Ectodermal cell (in vitro differentiated cells): ENCODE results near the gene CDH7. TPM values are rescaled to one million over a fixed set of nuclear protein-coding genes. Genes with fewer than 3 reads are reported as not detected.

Source experiments
- H3K27ac ChIP-seq: 2 replicates; pipeline ENCODE4 v1.7.0; 2013; ENCODE audit warnings: mild to moderate bottlenecking, low read depth, low read length; ENCODE audit not compliant: insufficient read depth, poor library complexity, severe bottlenecking
- H3K27me3 ChIP-seq: 2 replicates; pipeline ENCODE4 v1.7.0; 2013; ENCODE audit warnings: mild to moderate bottlenecking, low read length; ENCODE audit not compliant: insufficient read depth, control insufficient read depth, poor library complexity, severe bottlenecking
- H3K36me3 ChIP-seq: one replicate; pipeline ENCODE4 v1.7.0; 2013; ENCODE audit warnings: low read length; ENCODE audit not compliant: control insufficient read depth, insufficient read depth
- H3K4me1 ChIP-seq: one replicate; pipeline ENCODE4 v1.7.0; 2013; ENCODE audit warnings: low read length; ENCODE audit not compliant: control insufficient read depth, insufficient read depth
- H3K4me3 ChIP-seq: 2 replicates; pipeline ENCODE4 v1.7.0; 2013; ENCODE audit warnings: low read depth, low read length, control low read depth; ENCODE audit not compliant: insufficient read depth
- H3K9me3 ChIP-seq: 2 replicates; pipeline ENCODE4 v1.7.0; 2013; ENCODE audit warnings: mild to moderate bottlenecking, low read length, moderate library complexity; ENCODE audit not compliant: control insufficient read depth
- WGBS, 2 experiments: methylation state at CpG; one replicate each; pipeline ENCODE4 v1.1.7; 2013; ENCODE audit warnings: missing lambda C conversion rate in 2 of 2; 5-methylcytosine and 5-hydroxymethylcytosine counted together
- polyA plus RNA-seq, 4 experiments: library from polyadenylated mRNA; stranded (reverse); fragments of 50-300 nt; gene quantifications; one replicate each; pipeline ENCODE4 v1.2.3, GENCODE V29; 2013

CDH7 gene, protein sequence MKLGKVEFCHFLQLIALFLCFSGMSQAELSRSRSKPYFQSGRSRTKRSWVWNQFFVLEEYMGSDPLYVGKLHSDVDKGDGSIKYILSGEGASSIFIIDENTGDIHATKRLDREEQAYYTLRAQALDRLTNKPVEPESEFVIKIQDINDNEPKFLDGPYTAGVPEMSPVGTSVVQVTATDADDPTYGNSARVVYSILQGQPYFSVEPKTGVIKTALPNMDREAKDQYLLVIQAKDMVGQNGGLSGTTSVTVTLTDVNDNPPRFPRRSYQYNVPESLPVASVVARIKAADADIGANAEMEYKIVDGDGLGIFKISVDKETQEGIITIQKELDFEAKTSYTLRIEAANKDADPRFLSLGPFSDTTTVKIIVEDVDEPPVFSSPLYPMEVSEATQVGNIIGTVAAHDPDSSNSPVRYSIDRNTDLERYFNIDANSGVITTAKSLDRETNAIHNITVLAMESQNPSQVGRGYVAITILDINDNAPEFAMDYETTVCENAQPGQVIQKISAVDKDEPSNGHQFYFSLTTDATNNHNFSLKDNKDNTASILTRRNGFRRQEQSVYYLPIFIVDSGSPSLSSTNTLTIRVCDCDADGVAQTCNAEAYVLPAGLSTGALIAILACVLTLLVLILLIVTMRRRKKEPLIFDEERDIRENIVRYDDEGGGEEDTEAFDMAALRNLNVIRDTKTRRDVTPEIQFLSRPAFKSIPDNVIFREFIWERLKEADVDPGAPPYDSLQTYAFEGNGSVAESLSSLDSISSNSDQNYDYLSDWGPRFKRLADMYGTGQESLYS
- 2.8 TPM for polyA plus RNA-seq (2013, experiment 1 of 4)
- polyA plus RNA-seq (2013, experiment 2 of 4): 2.6 TPM
- 3.9 TPM for polyA plus RNA-seq (2013, experiment 3 of 4)
- polyA plus RNA-seq (2013, experiment 4 of 4): 3.6 TPM

DNA sequence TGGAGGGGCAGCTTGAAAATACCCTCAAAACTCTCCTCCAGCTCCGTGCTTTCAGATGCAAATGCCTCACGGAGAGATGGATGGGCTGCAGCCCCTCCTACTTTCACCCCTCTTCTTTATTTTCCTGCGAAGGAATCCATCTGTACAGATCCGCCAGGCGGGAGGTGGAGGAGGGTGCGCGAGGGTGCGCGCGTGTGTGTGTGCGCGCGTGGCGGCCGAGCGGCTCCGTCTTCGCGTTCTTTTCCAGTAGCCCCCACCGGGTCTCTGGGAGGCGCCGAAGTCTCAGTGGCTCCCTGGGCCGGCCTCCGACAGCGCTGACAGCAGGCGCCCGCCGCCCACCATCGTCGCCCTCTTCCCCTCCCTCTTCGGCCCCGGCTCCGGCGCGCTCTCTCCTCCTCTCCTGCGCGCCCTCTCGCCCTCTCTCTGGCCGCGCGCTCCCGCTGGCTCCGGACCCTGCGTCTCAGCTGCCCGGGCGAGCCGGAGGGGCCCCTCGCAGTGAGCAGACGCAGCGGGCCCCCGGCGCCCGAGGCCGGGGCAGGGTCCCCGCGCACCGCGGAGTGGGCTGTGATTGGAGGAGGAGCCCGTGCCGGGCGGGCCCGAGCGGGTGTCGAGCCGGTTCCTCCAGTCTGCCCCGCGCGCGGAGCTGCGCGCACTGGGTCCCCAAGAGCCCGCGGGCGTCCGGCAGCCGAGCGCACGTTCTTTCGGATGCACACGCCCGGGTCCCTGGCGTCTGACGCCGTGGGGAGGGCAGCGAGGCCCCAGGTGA lies at the start of gene CDH7:
TSS of gene CDH7 (plus strand) at position 624 of the 766 bp plus-strand sequence. CDS start 11,831 bp downstream, outside the sequence.
- peaks cover 29% of the 10 kb centered on the region for H3K27me3 ChIP-seq
- no peak within 1 kb of the TSS for H3K27ac ChIP-seq
- WGBS, 2 experiments: 0% methylated on average over 85 of the region's 85 CpGs
- H3K9me3 ChIP-seq: no peaks in the 10 kb centered on the region
- no peaks in the 10 kb centered on the region for H3K36me3 ChIP-seq
- peak within 1 kb of the TSS; percentile 80 for H3K4me3 ChIP-seq
- peaks cover 5% of the 10 kb centered on the region for H3K4me1 ChIP-seq

DNA sequence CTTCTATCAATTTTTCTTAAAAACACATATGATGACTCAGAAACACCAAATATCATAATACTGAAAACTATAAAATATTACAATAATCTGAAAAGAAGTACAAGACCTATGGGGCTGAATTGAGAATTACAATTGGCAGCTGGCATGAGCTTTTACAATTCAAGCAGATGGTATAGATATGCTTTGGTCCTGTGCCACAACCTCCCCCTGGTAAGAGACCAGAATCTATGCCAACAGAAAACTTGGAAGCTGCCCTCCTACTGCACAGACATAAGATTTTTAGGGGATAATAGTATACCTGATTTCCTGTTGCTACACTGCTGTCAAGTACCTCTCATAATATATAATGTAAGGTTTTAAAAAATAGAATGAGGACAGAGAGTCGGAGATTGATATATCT lies 46.8 kb upstream of the CDH7 start:
- H3K27me3 ChIP-seq: no peaks in the 10 kb centered on the region
- no peak overlapping the region for H3K27ac ChIP-seq
- no peak overlapping the region for H3K4me3 ChIP-seq
- H3K9me3 ChIP-seq: no peaks in the 10 kb centered on the region
- no peaks in the 10 kb centered on the region for H3K36me3 ChIP-seq
- WGBS, 2 experiments: no CpG with 5 or more reads among the region's 1 CpG
- H3K4me1 ChIP-seq: no peaks in the 10 kb centered on the region

DNA sequence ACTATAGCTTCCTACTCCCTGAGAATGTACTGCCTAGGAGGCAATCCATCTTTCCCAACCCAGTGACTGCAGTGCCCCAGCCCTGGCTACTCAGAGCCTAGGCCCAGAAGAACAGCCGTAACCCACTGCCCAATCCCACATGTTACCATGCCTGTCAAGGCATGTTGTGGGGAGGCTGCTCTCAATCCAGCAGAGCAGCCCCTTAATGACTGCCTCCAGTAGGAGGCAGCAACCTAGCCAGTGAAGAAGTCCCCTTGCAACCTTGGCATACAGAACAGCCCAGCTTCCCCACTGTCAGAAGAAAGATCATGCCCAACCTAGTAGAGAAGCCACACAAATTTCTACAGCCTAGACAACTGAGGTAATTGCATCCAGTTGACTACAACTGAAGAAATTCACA lies 44.2 kb upstream of the CDH7 start:
- no peaks in the 10 kb centered on the region for H3K36me3 ChIP-seq
- no peak overlapping the region for H3K27ac ChIP-seq
- H3K27me3 ChIP-seq: no peaks in the 10 kb centered on the region
- H3K4me1 ChIP-seq: no peaks in the 10 kb centered on the region
- H3K9me3 ChIP-seq: no peaks in the 10 kb centered on the region
- H3K4me3 ChIP-seq: no peak overlapping the region
- 91 to 97% methylated on average over 1 of the region's 1 CpG for WGBS, 2 experiments

DNA sequence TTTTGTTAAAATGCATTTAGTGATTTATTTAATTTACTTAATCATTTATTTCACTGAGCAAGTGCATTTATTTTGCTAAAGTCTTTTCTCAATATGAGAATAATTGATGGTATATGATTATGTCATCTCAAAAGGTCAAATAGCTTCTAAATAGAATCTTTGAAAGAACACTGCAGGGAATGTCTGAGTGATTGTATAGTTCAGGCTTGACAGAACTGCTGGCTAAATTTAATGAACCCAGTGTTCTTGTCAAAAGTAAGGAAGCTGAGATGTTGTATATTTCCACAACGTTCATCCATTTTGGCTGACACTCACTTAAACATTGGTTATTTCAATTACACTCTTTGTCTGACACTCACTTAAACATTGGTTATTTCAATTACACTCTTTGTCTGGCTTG lies 39.3 kb upstream of the CDH7 start:
- H3K4me1 ChIP-seq: no peaks in the 10 kb centered on the region
- H3K36me3 ChIP-seq: no peaks in the 10 kb centered on the region
- no peaks in the 10 kb centered on the region for H3K27me3 ChIP-seq
- no peak overlapping the region for H3K4me3 ChIP-seq
- no peak overlapping the region for H3K27ac ChIP-seq
- 67 to 85% methylated on average over 1 of the region's 1 CpG for WGBS, 2 experiments
- H3K9me3 ChIP-seq: no peaks in the 10 kb centered on the region

DNA sequence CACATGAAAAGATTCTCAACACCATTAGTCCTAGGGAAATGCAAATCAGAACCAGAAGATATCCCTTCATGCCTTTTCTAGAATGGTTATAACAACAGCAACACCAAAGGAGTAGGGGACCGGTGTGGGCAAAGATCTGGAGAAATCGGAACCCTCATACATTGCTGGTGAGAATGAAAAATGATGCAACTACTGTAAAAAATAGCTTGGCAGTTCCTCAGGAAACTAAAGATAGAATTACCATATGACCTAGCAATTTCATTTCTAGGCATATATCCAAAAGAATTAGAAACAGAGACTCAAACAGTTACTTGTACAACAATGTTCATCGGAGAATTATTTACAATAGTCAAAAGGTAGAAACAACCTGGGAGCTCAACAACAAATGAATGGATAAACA lies 29.2 kb upstream of the CDH7 start:
- Histone ChIP-seq H3K27ac (no peak overlapping the region), H3K4me3 (no peak overlapping the region), H3K27me3 (no peaks in the 10 kb centered on the region), H3K4me1 (no peaks in the 10 kb centered on the region), H3K9me3 (no peaks in the 10 kb centered on the region), H3K36me3 (no peaks in the 10 kb centered on the region)
- WGBS, 2 experiments: 100% methylated on average over 1 to 3 of the region's 3 CpGs

DNA sequence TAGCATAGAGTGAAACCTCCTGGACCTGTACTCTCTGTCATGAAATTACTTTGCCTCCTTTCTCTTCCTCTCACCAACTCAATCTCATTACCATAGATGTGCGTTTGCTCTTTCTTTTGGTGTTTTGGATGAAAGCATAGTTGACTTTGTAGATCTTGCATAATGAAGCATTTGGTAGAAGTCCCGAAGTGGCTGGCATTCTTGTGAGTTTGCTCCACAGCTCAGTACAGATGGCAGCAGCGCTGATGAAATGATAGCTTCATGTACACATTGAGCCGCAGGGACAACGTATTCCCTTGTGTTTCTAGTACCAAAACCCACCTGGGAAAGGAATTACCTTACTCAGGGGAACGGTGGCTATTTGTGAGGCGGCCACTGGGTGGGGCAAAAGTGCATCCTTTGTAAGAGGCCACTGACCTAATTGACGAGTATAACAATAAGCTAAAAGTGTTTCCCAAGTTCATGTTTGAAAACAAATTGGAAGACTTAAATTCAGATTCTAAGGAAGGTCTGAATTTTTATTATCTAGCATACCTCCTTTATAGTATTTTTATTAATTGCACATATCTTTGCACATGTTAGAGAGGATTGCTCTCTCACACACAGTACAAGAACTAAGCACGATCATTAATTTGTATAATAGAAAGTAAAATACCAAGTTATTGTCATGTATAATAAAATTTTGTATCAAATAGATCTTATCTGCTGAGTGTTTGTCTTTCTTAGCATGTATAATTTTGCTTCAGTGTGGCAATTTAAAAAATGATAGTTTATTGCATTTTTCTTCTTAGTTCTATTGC lies 25.4 kb upstream of the CDH7 start:
- H3K36me3 ChIP-seq: no peaks in the 10 kb centered on the region
- H3K9me3 ChIP-seq: no peaks in the 10 kb centered on the region
- no peak overlapping the region for H3K4me3 ChIP-seq
- 30 to 38% methylated on average over 7 to 8 of the region's 9 CpGs for WGBS, 2 experiments
- H3K27me3 ChIP-seq: no peaks in the 10 kb centered on the region
- H3K27ac ChIP-seq: no peak overlapping the region
- H3K4me1 ChIP-seq: no peaks in the 10 kb centered on the region

DNA sequence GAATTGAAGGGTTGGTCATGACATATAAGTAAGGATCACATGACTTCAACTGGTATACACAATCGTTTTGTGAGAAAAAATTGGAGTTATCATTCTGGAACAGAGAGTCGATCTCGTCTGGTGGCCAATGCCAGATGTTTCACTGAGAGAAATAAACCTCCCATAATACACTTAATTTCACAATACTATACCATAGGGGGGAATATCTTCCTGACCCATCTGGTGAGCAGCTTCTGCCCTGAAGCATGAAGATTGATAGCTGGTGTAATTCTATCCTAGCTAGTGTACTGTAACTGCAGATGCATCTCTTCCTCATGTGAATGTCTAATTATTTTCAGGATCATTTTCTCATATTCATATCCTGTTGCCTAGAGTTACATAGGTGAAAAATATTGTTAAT lies 15.7 kb upstream of the CDH7 start:
- no peaks in the 10 kb centered on the region for H3K36me3 ChIP-seq
- no peaks in the 10 kb centered on the region for H3K9me3 ChIP-seq
- no peaks in the 10 kb centered on the region for H3K27me3 ChIP-seq
- H3K4me1 ChIP-seq: peaks cover 3% of the 10 kb centered on the region
- no peak overlapping the region for H3K4me3 ChIP-seq
- H3K27ac ChIP-seq: no peak overlapping the region
- 96 to 98% methylated on average over 3 of the region's 3 CpGs for WGBS, 2 experiments

DNA sequence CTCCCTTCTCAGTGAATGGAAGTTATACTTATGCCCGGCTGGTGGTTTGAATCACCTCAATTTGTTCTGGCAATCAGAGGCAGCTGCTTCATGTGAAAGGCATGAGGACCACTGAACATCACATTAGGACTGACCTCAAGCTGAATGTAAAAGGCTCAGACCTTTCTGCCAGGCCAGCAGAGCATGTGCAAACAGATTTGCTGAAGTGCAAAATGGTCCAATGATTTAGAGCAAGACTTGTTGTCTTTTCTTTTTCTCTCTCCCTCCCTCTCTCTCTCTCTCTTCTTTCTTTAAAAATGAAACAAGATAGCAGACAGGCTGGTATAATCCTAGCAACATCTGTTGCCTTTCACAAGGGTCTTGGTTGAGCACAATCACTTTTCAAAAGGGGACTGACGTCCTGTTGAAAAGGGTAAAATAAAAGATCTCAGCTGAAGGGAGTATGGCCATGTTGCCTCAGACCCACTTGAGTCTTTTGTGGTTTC lies 13.3 kb upstream of the CDH7 start:
- 48% methylated on average over 2 of the region's 2 CpGs for WGBS, 2 experiments

DNA sequence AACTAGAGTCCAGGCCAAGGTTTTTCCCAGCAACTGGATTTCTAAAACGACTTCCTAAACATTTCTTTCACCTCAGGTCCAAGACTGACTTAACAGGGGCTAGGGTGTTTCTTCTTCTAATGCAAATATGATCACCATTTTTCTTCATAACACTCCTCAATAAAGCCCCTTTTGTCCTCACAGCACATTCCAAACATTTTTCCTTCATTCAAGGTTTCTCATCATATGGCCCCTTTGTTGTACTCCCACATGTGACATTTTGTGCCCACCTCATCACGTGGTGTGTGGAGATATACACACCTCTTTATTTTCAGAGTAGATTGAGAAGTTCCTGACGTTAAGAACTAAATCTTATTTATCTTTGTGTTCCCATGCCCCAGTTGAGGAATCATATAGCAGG lies 3.9 kb upstream of the CDH7 start:
- Histone ChIP-seq H3K4me1 (no peaks in the 10 kb centered on the region), H3K36me3 (no peaks in the 10 kb centered on the region), H3K27me3 (peaks cover 17% of the 10 kb centered on the region), H3K4me3 (no peak overlapping the region), H3K9me3 (no peaks in the 10 kb centered on the region), H3K27ac (no peak overlapping the region)
- WGBS, 2 experiments: 70 to 89% methylated on average over 3 of the region's 3 CpGs

More for the DNA sequence above, 13.3 kb upstream of the CDH7 start:
- H3K9me3 ChIP-seq: no peaks in the 10 kb centered on the region
- no peak overlapping the region for H3K4me3 ChIP-seq
- peaks cover 3% of the 10 kb centered on the region for H3K4me1 ChIP-seq
- no peaks in the 10 kb centered on the region for H3K36me3 ChIP-seq
- H3K27me3 ChIP-seq: no peaks in the 10 kb centered on the region
- peak overlapping the region; percentile 28 for H3K27ac ChIP-seq
